HG02798 (cell line): Measurements from ENCODE around the gene LGALS3BP.

Experiments used
- ATAC-seq: cut with Tn5 transposase; IDR thresholded peaks from one replicate; pipeline ENCODE4 v1.9.1; 2021; ENCODE audit warnings: mild to moderate bottlenecking; ENCODE audit not compliant: unreplicated experiment, poor library complexity

The LGALS3BP gene

DNA sequence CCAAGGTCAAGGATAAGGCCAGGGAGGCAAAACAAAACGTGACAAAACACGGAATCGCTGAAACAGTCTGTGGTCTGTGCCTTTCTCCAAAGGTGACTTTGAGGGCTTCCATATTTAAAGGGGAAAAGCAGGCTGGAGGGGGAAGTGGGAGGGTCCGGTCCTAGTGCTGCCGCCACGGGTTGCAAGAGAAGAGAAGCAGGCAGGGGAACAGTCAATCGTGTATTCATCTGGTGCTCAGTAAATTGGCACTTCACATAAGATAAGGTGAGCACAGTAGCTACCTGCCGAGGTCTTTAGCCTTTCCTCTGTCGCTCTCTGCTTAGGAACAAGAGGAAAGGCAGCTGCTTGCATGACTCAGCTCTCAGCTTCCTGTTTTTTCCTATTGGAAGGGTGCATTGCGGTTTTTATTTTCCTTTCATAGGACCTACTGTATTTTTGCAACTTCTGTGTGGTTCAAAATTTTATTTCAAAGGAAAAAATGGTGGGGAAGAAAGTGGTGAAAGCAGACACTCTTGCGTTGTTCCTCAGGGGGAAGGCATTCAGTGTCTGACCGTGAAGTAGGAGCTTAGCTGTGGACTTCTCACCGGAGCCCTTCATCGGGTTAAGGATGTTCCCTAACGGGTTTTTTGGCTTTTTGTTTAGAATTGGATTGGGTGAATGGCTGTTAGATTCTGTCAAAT, 7.1 kb upstream of the LGALS3BP start:
- ATAC-seq: no peak

DNA sequence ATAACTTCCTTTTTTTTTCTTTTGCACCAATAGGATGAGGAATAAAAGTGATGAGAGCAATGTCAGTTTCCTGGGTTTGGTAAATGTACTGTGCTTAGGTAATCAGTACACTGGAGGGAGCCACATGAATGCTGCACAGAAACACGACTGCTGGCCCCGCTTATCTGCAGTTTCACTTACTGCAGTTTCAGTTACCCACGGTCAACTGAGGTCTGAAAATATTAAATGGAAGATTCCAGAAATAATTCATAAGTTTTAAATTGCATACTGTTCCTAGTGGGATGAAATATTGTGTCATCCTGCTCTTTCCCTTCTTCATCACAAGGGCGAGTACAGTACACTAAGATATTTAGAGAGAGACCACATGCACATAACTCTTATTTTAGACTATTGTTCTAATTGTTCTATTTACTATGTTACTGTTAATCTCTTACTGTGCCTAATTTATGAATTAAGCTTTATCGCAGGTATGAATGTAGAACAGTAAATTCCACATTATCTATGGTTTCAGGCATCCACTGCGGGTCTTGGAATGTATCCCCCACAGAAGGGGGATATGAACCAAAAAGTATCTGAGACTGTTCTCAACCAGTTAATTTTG, 6.4 kb upstream of the LGALS3BP start:
- no peak for ATAC-seq

DNA sequence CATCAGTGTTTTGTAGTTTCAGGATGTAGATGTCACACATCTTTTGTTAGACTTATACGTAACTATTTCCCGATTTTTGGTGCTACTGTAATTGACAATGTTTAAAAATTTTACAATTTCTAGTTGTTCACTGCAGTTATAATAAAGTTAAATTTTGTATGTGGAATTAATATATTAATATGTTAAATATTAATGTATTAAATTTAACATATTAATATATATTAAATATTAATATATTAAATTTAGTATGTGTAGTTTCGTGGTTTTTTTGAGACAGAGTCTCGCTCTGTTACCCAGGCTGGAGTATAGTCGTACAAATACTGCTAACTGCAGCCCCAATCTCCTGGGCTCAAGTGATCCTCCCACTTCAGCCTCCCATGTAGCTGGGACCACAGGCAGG, 5.7 kb upstream of the LGALS3BP start:
- no peak for ATAC-seq

DNA sequence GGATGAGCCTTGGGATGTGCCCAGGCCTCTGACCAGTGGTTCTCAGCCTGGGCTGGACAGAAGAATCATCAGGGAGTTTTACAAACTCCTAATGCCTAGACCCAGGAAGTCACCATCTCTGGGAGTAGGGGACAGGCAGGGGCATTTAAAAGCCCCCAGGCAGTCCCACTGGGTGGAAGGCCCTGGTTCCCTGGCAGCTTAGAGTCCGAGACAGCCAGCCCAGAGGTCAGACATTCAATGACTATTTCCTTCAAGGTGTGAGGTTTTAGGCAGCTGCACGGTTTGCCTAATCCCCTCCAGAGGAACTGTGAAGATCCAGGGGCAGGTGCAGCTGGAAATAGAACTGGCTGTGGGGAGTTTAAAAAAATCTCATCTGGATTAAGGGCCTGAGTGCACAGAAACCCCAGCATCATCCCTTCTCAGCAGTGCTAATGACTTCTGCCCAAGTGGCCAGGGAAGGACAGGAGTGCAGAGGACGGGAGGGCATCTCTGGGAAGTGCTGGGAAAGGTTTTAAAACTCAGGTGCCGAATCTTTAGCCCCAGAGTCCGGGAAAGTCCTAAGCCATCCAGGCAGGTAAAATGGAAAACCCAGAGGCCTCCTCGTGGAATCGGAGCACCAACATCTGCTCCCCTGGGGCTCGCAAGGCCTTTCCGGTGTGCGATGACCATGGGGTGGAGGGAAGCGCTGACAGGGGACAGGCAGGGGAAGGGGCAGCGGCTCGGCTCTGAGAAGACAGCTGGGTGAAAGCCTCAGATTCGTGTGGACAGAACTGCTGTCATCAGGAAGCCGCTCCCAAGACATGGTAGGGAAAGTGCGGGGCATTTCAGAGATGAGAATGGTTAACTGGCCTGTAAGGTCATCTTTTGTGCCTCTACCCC, 1.5 kb upstream of the LGALS3BP start:
- no peak for ATAC-seq

DNA sequence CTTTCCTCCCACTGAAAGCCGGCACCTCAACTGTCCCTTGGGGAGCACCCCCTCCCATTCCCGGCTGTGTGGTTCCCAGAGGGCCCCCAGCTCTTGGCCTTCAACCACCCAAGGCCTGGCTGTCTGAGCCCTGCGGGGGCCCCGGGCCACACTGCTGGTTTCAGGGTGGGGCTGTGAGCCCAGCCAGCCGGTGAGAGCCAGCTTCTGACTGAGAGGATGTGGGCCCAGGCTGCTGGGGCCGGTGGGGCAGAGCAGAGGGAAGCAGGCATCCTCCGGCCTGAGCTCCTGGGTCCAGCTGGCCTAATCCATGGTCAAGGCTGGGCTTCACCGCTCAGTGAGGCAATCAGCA, 875 bp upstream of the LGALS3BP start:
- ATAC-seq: no peak

DNA sequence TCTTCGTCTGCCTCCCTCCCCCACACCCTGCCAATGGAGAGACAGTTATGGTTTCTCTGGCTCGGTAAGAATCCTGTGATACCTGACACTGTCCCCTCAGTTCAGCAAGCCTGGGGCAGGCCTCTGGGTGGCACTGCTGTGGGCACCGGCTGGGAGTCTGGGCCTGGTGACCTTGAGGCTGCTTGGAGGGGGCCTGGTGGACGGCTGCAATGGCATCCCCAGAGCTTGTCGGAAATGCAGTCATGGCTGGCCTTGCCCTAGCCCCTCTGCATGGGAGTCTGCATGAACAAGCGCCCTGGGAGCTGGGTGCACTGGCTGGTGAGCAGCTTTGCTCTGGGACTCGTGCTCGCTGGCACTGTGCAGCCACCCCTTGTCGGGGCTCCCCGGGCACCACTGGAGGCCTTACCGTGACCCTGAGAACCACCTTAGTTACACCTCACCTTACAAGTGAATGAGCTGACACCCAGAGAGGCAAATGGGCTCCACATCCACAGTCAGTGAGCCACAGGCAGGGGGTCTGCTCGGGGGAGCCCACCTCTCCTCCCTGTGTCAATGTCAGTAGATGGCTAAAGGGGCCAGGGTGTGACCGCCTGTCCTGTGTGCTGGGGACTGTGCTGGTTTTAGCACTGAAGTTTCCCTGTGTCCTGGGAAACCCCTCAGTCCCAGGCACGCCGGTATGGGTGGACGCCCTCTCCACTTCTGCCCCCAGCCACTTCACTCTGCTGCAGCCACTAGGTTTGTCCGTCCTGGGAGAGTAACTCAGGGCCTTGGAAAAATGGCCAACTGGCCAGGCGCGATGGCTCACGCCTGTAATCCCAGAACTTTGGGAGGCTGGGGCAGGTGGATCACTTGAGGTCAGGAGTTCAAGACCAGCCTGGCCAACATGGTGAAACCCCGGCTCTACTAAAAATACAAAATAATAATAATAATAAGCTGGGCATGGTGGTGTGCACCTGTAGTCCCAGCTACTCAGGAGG, 1.4 kb downstream of the LGALS3BP start:
- no peak for ATAC-seq

DNA sequence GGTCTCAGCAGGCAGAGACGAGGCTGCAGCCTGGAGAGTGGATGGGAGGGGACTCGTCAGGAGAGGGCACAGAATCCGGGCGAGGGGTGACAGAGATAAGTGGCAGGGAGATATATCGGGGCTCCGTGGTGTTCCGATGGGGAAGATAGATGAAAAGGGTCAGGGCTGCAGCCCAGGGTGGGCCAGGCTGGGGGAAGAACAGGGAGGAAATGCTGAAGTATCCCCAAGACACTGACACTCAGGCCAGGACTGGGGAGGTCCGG, 2.1 kb downstream of the LGALS3BP start:
- no peak for ATAC-seq

DNA sequence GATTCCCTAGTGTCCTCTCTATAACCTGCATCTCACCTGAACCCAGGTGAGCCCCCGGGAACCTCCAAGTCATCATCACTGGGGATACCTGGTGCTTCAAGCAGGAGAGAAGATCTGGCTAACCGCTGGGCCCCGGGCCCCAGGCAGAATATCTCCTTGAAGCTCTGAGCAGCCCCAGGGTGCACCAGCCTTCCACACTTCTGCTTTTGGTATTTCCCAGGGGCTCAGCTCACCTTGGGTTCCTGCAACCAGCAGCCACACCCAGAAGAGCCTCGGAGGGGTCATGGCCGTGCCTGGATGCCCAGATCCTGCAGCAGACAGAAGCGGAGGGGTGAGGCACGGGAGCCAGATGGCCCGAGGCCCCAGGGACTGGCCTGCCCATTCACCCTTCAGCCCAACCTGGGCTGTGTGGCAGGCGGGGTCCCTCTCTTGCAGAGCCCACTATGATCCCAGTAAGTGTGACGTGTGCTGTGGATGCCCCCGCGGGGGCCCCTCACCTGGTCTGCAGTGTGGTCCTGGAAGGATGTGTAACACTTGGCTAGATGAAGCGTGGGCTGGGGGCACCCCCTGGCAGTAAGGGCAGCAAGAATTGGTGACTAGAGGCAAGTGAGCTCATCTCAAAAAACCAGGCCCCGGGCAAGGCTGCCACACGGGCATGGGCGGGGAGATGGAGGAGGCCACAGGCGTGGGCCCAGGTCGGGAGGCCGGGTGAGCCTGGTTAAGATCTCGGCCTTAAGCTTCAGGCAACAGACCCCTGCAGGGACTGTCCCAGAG, 2.6 kb downstream of the LGALS3BP start:
- no peak for ATAC-seq

DNA sequence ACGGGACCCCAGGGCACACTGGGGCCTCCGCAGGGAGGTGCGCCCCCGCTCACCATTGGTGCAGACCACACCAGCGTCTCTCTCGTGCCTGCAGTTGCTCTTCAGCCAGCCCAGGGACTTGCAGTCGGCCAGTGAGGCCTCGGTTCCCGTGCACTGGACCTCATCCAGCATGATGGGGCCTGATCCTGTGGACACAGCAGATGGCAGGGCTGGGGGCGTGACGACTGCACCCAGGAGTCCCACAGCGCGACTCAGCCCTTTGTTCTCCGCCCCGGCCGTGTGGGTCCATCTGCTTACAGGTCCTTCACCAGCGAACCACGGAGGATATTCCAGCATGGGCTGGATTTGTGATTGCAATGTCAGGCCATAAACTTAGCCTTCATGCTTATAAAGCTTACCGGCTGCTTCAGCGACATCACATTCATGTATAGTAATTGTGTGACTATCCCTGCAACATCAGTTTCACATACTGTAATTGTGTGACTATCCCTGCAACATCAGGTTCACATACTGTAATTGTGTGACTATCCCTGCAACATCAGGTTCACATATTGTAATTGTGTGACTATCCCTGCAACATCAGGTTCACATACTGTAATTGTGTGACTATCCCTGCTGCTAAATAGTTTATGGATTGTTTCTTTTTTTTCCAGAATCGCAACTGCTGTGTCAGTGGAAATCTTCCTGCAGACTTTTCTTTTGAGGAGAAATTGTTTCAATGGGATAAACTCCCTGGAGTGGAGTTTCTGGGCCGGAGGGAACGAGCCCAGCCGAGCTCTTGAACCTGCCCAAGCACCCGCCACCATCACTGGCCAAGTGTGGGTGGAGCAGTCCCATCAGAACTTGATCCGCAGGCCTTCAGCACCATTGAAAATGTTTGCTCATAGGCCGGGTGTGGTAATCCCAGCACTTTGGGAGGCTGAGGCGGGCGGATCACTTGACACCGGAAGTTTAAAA, 4.8 kb downstream of the LGALS3BP start:
- ATAC-seq: no peak

DNA sequence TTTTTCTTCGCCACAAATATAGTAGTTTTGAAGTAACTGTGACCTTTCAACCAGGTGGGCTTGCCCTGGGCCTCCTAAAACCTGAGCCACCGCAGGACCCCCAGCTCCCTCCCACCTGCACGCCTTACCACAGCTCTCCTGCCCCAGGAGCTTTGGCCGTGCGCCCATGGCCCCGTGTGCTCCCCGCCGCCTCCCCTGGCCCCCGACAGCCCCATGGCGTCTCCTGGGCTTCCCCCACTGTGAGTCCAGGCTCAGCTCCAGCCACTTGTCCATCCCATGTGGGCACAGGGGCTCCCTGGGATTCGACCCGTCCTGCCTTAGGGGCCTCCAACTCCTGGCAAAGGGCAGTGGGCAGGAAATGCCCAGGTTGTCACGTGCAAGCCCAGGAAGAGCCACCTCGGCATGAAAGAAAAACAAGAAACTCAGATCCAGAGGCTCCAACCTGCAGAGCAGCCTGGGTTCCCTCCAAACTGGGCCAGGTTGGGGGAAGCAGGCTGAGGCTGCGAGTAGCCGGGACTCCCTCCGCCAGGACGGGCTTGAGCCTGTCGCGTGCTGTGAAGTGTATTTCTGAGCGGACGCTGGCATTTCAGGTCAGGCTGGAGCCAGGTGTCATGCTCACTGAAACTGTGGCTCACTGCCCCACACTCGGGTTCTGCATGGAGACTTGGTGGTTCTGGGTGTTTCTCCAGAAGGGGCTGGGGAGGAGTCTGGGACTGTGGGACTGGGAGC, 5.8 kb downstream of the LGALS3BP start:
- ATAC-seq: no peak

DNA sequence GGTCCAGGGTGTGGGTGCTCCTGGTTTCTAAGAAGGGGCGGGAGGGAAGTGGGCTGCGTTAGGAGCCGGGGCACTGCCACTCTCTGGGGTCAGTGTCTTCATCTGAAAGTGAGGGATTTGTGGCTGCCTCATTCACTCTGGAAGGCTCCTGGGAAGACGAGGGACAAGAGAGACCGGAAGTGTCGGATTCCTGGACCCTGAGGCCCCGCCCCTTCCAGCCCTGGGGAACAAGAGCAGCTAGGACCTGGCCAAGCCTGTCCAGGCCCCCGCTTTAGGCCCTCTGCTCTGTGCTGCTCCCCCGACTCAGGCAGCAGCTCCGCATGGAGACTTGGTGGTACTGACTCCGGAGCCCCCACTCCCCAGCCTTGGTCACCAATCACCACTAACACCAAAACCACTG, 6.5 kb downstream of the LGALS3BP start:
- no peak for ATAC-seq

DNA sequence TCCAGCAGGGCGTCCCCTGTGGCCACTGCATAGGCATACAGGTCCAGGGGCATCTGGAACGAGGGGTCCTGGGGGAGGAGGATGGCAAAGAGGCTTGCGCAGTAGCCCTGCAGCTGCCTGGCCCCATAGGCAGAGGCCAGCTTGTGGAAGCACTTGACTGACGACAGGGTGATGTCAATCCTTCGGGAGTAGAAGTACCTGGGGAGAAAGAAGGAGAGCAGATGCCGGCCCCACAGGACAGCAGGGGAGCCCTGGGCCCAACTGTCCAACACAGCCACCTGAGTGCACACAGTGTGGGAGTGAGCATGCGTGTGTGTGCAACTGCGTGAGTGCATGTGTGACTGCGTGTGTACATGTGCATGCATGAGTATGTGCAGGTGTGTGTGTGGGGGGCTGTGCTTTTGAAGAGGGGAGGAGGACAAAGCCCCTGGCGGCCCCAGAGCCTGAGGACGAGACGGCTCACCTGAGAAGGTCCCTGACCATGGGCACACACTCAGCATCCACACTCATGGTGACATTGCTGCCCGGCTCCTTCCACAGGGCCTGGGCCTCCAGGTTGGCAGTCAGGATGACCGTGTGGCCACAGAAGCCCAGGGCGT, 7.1 kb downstream of the LGALS3BP start:
- ATAC-seq: no peak

DNA sequence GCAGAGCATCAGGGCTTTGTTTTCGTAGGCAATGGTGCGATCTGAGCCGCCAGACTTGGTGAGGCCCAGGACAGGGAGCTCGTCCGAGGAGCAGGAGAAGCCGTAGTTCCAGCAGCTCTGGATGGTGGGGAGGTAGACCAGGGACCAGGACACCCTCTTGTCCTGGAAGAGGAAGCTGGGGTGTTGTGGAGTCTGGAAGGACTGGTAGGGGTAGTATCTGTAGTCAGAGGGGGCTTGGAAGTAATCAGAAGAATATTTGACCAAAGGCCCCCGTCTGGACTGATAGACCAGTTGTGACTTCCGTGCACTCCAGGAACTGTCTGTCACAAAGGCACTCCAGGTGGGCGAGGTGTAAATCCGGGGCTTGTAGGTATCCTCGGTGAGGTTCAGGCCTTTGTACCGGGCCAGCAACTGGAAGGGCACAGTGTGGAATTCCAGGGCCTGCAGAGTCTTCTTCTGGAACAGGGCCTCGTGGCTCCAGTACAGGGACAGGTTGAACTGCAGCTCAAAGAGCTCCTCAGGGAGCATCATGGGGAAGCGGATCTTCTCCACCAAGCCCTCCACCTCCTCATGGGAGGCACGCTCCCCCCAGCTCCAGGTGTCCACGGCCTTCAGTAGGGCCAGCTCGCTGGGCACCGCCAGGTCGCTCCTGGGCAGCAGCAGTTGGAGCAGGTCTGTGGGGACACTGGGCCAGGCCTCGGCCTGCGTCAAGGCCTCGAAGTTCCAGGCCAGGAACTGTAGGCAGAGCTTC, 7.8 kb downstream of the LGALS3BP start:
- no peak for ATAC-seq

DNA sequence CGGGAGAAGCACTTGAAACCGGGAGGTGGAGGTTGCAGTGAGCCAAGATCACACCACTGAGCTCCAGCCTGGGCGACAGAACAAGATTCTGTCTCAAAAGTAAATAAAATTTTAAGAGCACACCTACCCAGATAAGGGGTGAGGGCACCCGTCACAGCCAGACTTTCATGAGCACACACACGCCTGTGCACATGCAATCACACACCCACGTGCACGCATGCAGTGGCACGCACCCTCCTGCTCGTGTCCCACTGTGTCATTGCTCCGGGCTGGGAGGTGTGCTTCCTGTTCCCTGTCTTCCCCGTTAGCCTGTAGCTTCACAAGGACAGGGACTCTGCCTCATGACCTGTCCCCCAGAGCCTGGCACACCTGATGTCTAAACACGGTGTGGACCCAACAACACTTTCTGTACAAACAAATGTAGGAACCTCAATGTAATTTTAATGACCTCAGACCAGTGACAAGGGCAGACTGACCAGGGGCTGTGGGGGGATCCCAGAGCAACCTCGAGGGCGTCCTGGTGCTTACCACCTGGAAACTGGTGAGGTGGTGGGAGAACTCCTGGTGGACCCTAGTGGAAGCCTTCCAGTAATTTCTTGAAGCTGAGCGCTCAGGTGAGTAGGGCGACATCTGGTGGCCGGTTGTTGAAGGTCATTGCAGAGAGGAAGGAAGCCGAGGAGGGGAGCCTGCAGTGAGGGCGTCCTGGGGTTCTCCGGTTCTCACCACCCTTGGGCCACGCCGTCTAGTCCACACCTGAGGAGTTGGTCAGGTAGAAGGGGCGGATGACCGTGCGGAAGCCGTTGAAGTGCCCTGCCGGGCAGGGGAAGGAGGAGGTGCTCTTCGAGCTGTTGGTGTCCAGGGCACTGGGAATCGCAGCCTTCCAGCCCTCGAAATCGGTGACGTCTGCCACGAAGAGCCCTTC, 8.6 kb downstream of the LGALS3BP start:
- no peak for ATAC-seq

DNA sequence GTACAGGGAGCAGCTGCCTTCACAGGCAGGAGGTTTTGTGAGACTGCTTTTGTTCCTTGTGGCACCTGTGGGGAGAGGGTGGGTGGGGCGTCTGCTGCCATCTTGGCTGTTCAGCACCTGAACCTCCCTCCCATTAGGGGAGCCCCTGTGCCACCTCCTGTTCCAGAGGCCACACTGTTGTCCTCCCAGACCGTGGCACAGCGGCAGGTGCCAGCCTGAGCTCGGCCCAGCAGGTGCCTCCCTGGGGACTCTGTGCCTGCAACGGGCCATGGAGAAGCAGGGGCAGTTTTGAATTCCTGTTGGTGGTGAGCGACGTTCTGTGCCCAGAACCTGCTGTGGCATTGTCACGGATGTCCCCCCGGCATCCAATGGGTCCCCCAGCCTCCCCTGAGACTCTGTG, 9.9 kb downstream of the LGALS3BP start:
- ATAC-seq: no peak

DNA sequence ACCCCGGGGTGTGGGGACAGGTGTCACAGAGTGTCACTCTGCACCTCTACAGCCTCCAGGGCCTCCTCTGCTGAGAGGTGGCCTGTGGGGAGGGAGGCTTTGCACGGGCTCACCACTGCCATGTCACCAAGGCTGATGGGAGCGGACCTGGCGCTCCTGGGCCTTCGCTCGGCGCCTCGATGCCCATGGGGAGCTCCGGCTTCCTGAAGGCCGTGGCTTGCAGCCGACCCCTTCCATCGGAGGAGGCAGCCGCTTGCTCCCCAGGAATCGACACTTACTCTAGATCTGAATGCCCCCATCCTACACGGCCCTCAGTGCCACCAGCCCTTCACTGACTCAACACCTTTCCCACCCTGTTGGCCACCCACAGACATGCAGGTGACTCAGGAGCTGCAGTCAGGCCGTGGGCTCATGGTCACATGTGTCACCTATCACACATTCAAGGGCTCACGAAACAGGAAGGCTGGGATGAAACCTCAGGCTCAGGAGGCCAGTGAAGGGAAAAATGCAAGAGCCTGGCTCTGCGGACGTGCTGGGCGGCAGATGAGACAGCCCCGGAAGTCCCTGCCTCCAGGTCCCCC, 11.9 kb downstream of the LGALS3BP start:
- ATAC-seq: no peak
